ENCODE measurements around the gene RPE. TPM values are rescaled to one million over a fixed set of nuclear protein-coding genes. Genes with fewer than 3 reads are reported as not detected.

Gene RPE
- total RNA-seq, 2 donors from 2014 or later, result 58.4 TPM

GRCh38 chr2:210007895-210008294 is 5.5 kb downstream of the RPE start:
- H3K9ac ChIP-seq (ENCODE audit: extremely low read depth, low read length, poor library complexity, severe bottlenecking), result no peak overlapping the region
- Mint-ChIP-seq H3K27me3 (ENCODE audit: insufficient read depth) (no peaks in the 10 kb centered on the region), H3K4me1 (peaks cover 24% of the 10 kb centered on the region), H3K36me3 (ENCODE audit: low read depth) (peaks cover 42% of the 10 kb centered on the region), H3K27ac (no peak overlapping the region), H3K4me3 (no peak overlapping the region), H3K9me3 (no peaks in the 10 kb centered on the region)
- H3K4me3 ChIP-seq (ENCODE audit: low read length), result no peak overlapping the region
- DNase-seq, result no peak
- no peaks in the 10 kb centered on the region for H3K9me3 ChIP-seq (ENCODE audit: control insufficient read depth, low read length)
- peaks cover 52% of the 10 kb centered on the region for H3K36me3 ChIP-seq (ENCODE audit: control insufficient read depth, insufficient read depth, low read length)
- H3K27ac ChIP-seq (ENCODE audit: low read depth, low read length), result no peak overlapping the region
- WGBS, 2 experiments (ENCODE audit: insufficient coverage in 1 of 2, insufficient read length in 1 of 2), result 97 to 100% methylated on average over 1 to 2 of the region's 2 CpGs
- H3K27me3 ChIP-seq (ENCODE audit: control insufficient read depth, insufficient read depth, low read length, poor library complexity, severe bottlenecking), result no peaks in the 10 kb centered on the region
- TF ChIP-seq CTCF (conservative IDR thresholded peaks at IDR 0.05), result no peak
- H3K4me1 ChIP-seq (ENCODE audit: control insufficient read depth, insufficient read depth, low read length), result peaks cover 10% of the 10 kb centered on the region

GRCh38 chr2:210009126-210009525 is 6.7 kb downstream of the RPE start:
- Histone ChIP-seq H3K4me3 (ENCODE audit: low read length) (no peak overlapping the region), H3K9ac (ENCODE audit: extremely low read depth, low read length, poor library complexity, severe bottlenecking) (no peak overlapping the region), H3K4me1 (ENCODE audit: control insufficient read depth, insufficient read depth, low read length) (peaks cover 9% of the 10 kb centered on the region), H3K36me3 (ENCODE audit: control insufficient read depth, insufficient read depth, low read length) (peaks cover 62% of the 10 kb centered on the region), H3K9me3 (ENCODE audit: control insufficient read depth, low read length) (no peaks in the 10 kb centered on the region), H3K27ac (ENCODE audit: low read depth, low read length) (no peak overlapping the region), H3K27me3 (ENCODE audit: control insufficient read depth, insufficient read depth, low read length, poor library complexity, severe bottlenecking) (no peaks in the 10 kb centered on the region)
- 81% methylated on average over 6 of the region's 6 CpGs; no CpG with 5 or more reads in 1 of the 2 experiments for WGBS, 2 experiments (ENCODE audit: insufficient coverage in 1 of 2, insufficient read length in 1 of 2)
- TF ChIP-seq CTCF (conservative IDR thresholded peaks at IDR 0.05), result no peak
- Mint-ChIP-seq H3K27ac (no peak overlapping the region), H3K9me3 (no peaks in the 10 kb centered on the region), H3K27me3 (ENCODE audit: insufficient read depth) (no peaks in the 10 kb centered on the region), H3K4me1 (peaks cover 18% of the 10 kb centered on the region), H3K36me3 (ENCODE audit: low read depth) (peaks cover 50% of the 10 kb centered on the region), H3K4me3 (no peak overlapping the region)
- no peak for DNase-seq

- Histone ChIP-seq H3K27me3 (ENCODE audit: control insufficient read depth, insufficient read depth, low read length, poor library complexity, severe bottlenecking) (no peaks in the 10 kb centered on the region), H3K4me1 (ENCODE audit: control insufficient read depth, insufficient read depth, low read length) (peaks cover 7% of the 10 kb centered on the region), H3K9ac (ENCODE audit: extremely low read depth, low read length, poor library complexity, severe bottlenecking) (no peak overlapping the region), H3K36me3 (ENCODE audit: control insufficient read depth, insufficient read depth, low read length) (peaks cover 67% of the 10 kb centered on the region), H3K4me3 (ENCODE audit: low read length) (no peak overlapping the region), H3K27ac (ENCODE audit: low read depth, low read length) (no peak overlapping the region), H3K9me3 (ENCODE audit: control insufficient read depth, low read length) (no peaks in the 10 kb centered on the region)
- DNase-seq, result no peak
- no peak for TF ChIP-seq CTCF (conservative IDR thresholded peaks at IDR 0.05)
- Mint-ChIP-seq H3K9me3 (no peaks in the 10 kb centered on the region), H3K36me3 (ENCODE audit: low read depth) (peaks cover 54% of the 10 kb centered on the region), H3K4me3 (no peak overlapping the region), H3K4me1 (peaks cover 16% of the 10 kb centered on the region), H3K27ac (no peak overlapping the region), H3K27me3 (ENCODE audit: insufficient read depth) (no peaks in the 10 kb centered on the region)
- whole genome bisulfite sequencing, 2 experiments (ENCODE audit: insufficient coverage in 1 of 2, insufficient read length in 1 of 2), result 79 to 87% methylated on average over 2 to 3 of the region's 3 CpGs
These were observed 7.5 kb downstream of the RPE start for GRCh38 chr2:210009896-210010295.
